HG03108 (cell line): ENCODE results near the gene WDR54.

ENCODE experiments used
- ATAC-seq: cut with Tn5 transposase; IDR thresholded peaks from one replicate; pipeline ENCODE4 v1.9.1; 2021; ENCODE audit warnings: moderate library complexity; ENCODE audit not compliant: unreplicated experiment

The WDR54 gene

GRCh38 chr2:74474899-74475298 lies 53.4 kb downstream of the WDR54 start:
- ATAC-seq = no peak
